Stomach (tissue), 4 donors: ENCODE measurements around the gene ZDHHC15.
"Not testable (repeated sequence)": the region's sequence is repeated elsewhere in the genome, so short reads cannot be mapped to it uniquely, and the experiment has no call there.

Experiments
- CTCF ChIP-seq, 7 experiments: fragments of 450-650 bp in 4 of 7; fragments of 200-600 bp in 3 of 7; sonication (generic) in 3 of 7; IDR thresholded peaks; one replicate each; pipeline ENCODE4 v1.5.1; 2016 to 2019; ENCODE audit warnings: antibody characterized with exemption in 7 of 7, control low read depth in 2 of 7, mild to moderate bottlenecking in 1 of 7
- EP300 ChIP-seq: sonication (generic); formaldehyde crosslinking; IDR thresholded peaks from one replicate; pipeline ENCODE4 v1.6.1; 2017; ENCODE audit warnings: antibody characterized with exemption
- POLR2A ChIP-seq, 4 donors: fragments of 450-650 bp; IDR thresholded peaks; one replicate each; pipeline ENCODE4 v1.6.1; 2016; ENCODE audit warnings: antibody characterized with exemption in 4 of 4, control low read depth in 2 of 4, mild to moderate bottlenecking in 1 of 4, moderate library complexity in 1 of 4
- POLR2AphosphoS5 ChIP-seq, 3 donors: sonication (generic); formaldehyde crosslinking; IDR thresholded peaks; one replicate each; pipeline ENCODE4 v1.6.1; 2016; ENCODE audit warnings: antibody characterized with exemption in 3 of 3

DNA sequence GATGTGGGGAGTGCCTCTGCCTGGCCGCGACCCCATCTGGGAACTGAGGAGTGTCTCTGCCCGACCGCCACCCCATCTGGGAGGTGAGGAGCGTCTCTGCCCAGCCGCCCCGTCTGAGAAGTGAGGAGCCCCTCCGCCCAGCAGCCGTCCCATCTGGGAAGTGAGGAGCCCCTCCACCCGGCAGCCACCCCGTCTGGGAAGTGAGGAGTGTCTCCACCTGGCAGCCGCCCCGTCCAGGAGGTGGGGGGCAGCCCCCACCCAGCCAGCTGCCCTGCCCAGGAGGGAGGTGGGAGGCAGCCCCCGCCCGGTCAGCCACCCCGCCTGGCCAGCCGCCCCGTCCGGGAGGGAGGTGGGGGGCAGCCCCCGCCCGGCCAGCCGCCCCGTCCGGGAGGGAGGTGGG lies 115.7 kb downstream of the ZDHHC15 start:
- not testable (repeated sequence) for TF ChIP-seq CTCF (IDR thresholded peaks at IDR 0.05); EP300; POLR2A (IDR thresholded peaks at IDR 0.05); POLR2AphosphoS5 (IDR thresholded peaks at IDR 0.05)
